ENCODE results near the gene RNASEH1. TPM values are rescaled to one million over a fixed set of nuclear protein-coding genes. Genes with fewer than 3 reads are reported as not detected.

Gene RNASEH1
- total RNA-seq, 1 experiment from 2014 or later = 38.2 TPM

GRCh38 chr2:3545788-3546478 lies 12.2 kb downstream of the RNASEH1 start:
- CTCF ChIA-PET = no interaction called here
- H2AFZ ChIP-seq (ENCODE audit: low read depth, low read length, poor library complexity, severe bottlenecking) = no peak overlapping the region
- H4K20me1 ChIP-seq (ENCODE audit: insufficient read depth) = 0 out of 2 replicates have a peak, but pooled peaks cover 6% of the 10 kb centered on the region
- H3K4me3 ChIP-seq (replicated peaks in 1 of 2; ENCODE audit: low read depth in 1 of 2, low read length in 2 of 2) = no peak overlapping the region
- RAD21 ChIA-PET (ENCODE audit: low non-redundant PET in 1 of 2, low total read pairs in 2 of 2, uncharacterized antibody in 2 of 2, unreplicated experiment in 2 of 2) = no interaction called here
- no peak overlapping the region for H3K27ac ChIP-seq (ENCODE audit: low read depth, low read length)
- no peak overlapping the region for H3K4me2 ChIP-seq (ENCODE audit: low read length)
- DNase-seq (ENCODE audit: low read depth, low spot score) (no peak), ATAC-seq (no peak)
- H3K9ac ChIP-seq (ENCODE audit: low read length) = no peak overlapping the region
- no peaks in the 10 kb centered on the region for H3K9me3 ChIP-seq (ENCODE audit: control insufficient read depth in 1 of 2, insufficient read depth in 1 of 2, low read depth in 1 of 2, low read length in 2 of 2)
- H3K9me2 ChIP-seq (ENCODE audit: insufficient read depth) = no peaks in the 10 kb centered on the region
- peaks cover 0 to 8% of the 10 kb centered on the region in 2 experiments; a peak in 1 of 4 replicates for H3K4me1 ChIP-seq (ENCODE audit: control insufficient read depth in 1 of 2, insufficient read depth in 2 of 2, low read length in 2 of 2)
- peaks cover 56% of the 10 kb centered on the region for H3K79me2 ChIP-seq (ENCODE audit: insufficient read depth, low read length)
- TF ChIP-seq SP1 (IDR thresholded peaks at IDR 0.05; ENCODE audit: low read depth) = no peak
- no peak for TF ChIP-seq SIN3A (IDR thresholded peaks at IDR 0.05; ENCODE audit: low read depth)
- TF ChIP-seq ATF3 (IDR thresholded peaks at IDR 0.05) = no peak
- TF ChIP-seq, protein P1, sequence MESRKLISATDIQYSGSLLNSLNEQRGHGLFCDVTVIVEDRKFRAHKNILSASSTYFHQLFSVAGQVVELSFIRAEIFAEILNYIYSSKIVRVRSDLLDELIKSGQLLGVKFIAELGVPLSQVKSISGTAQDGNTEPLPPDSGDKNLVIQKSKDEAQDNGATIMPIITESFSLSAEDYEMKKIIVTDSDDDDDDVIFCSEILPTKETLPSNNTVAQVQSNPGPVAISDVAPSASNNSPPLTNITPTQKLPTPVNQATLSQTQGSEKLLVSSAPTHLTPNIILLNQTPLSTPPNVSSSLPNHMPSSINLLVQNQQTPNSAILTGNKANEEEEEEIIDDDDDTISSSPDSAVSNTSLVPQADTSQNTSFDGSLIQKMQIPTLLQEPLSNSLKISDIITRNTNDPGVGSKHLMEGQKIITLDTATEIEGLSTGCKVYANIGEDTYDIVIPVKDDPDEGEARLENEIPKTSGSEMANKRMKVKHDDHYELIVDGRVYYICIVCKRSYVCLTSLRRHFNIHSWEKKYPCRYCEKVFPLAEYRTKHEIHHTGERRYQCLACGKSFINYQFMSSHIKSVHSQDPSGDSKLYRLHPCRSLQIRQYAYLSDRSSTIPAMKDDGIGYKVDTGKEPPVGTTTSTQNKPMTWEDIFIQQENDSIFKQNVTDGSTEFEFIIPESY (IDR thresholded peaks at IDR 0.05; ENCODE audit: extremely low read depth, insufficient replicate concordance, low read length) = no peak
- TF ChIP-seq FOSL1 (IDR thresholded peaks at IDR 0.05; ENCODE audit: low read depth) = no peak
- TF ChIP-seq, protein P2, sequence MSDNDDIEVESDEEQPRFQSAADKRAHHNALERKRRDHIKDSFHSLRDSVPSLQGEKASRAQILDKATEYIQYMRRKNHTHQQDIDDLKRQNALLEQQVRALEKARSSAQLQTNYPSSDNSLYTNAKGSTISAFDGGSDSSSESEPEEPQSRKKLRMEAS (IDR thresholded peaks at IDR 0.05) = no peak
- no peak for TF ChIP-seq POLR2A (IDR thresholded peaks at IDR 0.05; ENCODE audit: borderline replicate concordance, extremely low read depth, insufficient read depth, insufficient read length)
- TF ChIP-seq, protein P3, sequence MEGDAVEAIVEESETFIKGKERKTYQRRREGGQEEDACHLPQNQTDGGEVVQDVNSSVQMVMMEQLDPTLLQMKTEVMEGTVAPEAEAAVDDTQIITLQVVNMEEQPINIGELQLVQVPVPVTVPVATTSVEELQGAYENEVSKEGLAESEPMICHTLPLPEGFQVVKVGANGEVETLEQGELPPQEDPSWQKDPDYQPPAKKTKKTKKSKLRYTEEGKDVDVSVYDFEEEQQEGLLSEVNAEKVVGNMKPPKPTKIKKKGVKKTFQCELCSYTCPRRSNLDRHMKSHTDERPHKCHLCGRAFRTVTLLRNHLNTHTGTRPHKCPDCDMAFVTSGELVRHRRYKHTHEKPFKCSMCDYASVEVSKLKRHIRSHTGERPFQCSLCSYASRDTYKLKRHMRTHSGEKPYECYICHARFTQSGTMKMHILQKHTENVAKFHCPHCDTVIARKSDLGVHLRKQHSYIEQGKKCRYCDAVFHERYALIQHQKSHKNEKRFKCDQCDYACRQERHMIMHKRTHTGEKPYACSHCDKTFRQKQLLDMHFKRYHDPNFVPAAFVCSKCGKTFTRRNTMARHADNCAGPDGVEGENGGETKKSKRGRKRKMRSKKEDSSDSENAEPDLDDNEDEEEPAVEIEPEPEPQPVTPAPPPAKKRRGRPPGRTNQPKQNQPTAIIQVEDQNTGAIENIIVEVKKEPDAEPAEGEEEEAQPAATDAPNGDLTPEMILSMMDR (IDR thresholded peaks at IDR 0.05 in 2 of 3, conservative IDR thresholded peaks at IDR 0.05 in 1 of 3; ENCODE audit: borderline replicate concordance in 1 of 3, insufficient read depth in 1 of 3, low read depth in 2 of 3, low read length in 2 of 3) = no peak
- no peak for TF ChIP-seq CEBPB (IDR thresholded peaks at IDR 0.05; ENCODE audit: low read depth)
- TF ChIP-seq EGR1 (IDR thresholded peaks at IDR 0.05; ENCODE audit: low read depth) = no peak
- no peak for TF ChIP-seq JUND (IDR thresholded peaks at IDR 0.05)
- no peak for TF ChIP-seq POLR2AphosphoS5 (IDR thresholded peaks at IDR 0.05; ENCODE audit: low read depth, low read length)
- no peak for TF ChIP-seq TCF7L2 (IDR thresholded peaks at IDR 0.05; ENCODE audit: borderline replicate concordance, extremely low read depth, insufficient read depth, insufficient read length)
- TF ChIP-seq EZH2 (IDR thresholded peaks at IDR 0.05) = no peak
- TF ChIP-seq ELF1 (IDR thresholded peaks at IDR 0.05; ENCODE audit: borderline replicate concordance, low read depth) = no peak
- POLR2A ChIA-PET = no interaction called here
- intact Hi-C loops (cut with micrococcal nuclease) = no loop called here
- H3K27me3 ChIP-seq (ENCODE audit: insufficient read depth, low read length) = no peaks in the 10 kb centered on the region
- BruUV-seq (replicated peaks) = no TSS peak
- H3K36me3 ChIP-seq (ENCODE audit: control insufficient read depth in 1 of 2, insufficient read depth in 2 of 2, low read length in 2 of 2) = peaks cover 59 to 80% of the 10 kb centered on the region in 2 experiments
